Thoracic aorta (tissue), 2 donors: Measurements from ENCODE around the gene GALNT2. TPM values are rescaled to one million over a fixed set of nuclear protein-coding genes. Genes with fewer than 3 reads are reported as not detected.

ENCODE experiments used
- ATAC-seq: fragments of 150-250 bp; one replicate; pipeline ENCODE4 v1.8.0; 2017; ENCODE audit warnings: low read depth; ENCODE audit not compliant: insufficient number of reproducible peaks, low FRiP score
- DNase-seq: peaks from one replicate; pipeline ENCODE4 v3.0.0-alpha.2; 2020; ENCODE audit warnings: low spot score
- H3K27ac ChIP-seq, 2 donors: fragments of 200-600 bp; sonication (generic); 1 replicate in 1 of 2; 2 replicates in 1 of 2; pipeline ENCODE4 v1.5.1; 2016; ENCODE audit warnings: mild to moderate bottlenecking in 2 of 2, moderate library complexity in 2 of 2
- H3K27me3 ChIP-seq: fragments of 200-600 bp; sonication (generic); replicated peaks from 2 replicates; pipeline ENCODE4 v1.6.0; 2016; ENCODE audit warnings: mild to moderate bottlenecking; ENCODE audit not compliant: insufficient read depth
- H3K36me3 ChIP-seq: fragments of 200-600 bp; sonication (generic); one replicate; pipeline ENCODE4 v1.5.1; 2016
- H3K4me1 ChIP-seq, 2 donors: fragments of 200-600 bp; sonication (generic); 1 replicate in 1 of 2; 2 replicates in 1 of 2; pipeline versions ENCODE4 v1.5.1 to v1.6.0; 2016; ENCODE audit warnings: low read depth in 2 of 2, mild to moderate bottlenecking in 1 of 2; ENCODE audit not compliant: control insufficient read depth in 1 of 2
- H3K4me3 ChIP-seq: fragments of 200-600 bp; sonication (generic); 2 replicates; pipeline ENCODE4 v1.5.1; 2016; ENCODE audit warnings: mild to moderate bottlenecking
- H3K9me3 ChIP-seq: fragments of 200-600 bp; sonication (generic); 2 replicates; pipeline ENCODE4 v1.5.1; 2016
- total RNA-seq, 2 donors: library from RNA; depleted of rRNA; stranded (reverse); fragments of >200 nt; gene quantifications; one replicate each; pipeline versions ENCODE4 v1.1.0 to v1.2.3, GENCODE V29; 2016
- TF ChIP-seq, protein P1 (sequence below): fragments of 200-600 bp; sonication (generic); IDR thresholded peaks from one replicate; pipeline ENCODE4 v1.5.1; 2019; ENCODE audit warnings: antibody characterized with exemption

GALNT2 gene
- total RNA-seq, 2 donors from 2014 or later, result 113 to 148 TPM

GRCh38 chr1:230052018-230052417 lies 15.0 kb upstream of the GALNT2 start:
- Histone ChIP-seq H3K4me1 (no peaks in the 10 kb centered on the region), H3K9me3 (no peaks in the 10 kb centered on the region), H3K27me3 (no peaks in the 10 kb centered on the region), H3K4me3 (no peak overlapping the region), H3K27ac (no peak overlapping the region), H3K36me3 (no peaks in the 10 kb centered on the region)
- TF ChIP-seq, protein P1, sequence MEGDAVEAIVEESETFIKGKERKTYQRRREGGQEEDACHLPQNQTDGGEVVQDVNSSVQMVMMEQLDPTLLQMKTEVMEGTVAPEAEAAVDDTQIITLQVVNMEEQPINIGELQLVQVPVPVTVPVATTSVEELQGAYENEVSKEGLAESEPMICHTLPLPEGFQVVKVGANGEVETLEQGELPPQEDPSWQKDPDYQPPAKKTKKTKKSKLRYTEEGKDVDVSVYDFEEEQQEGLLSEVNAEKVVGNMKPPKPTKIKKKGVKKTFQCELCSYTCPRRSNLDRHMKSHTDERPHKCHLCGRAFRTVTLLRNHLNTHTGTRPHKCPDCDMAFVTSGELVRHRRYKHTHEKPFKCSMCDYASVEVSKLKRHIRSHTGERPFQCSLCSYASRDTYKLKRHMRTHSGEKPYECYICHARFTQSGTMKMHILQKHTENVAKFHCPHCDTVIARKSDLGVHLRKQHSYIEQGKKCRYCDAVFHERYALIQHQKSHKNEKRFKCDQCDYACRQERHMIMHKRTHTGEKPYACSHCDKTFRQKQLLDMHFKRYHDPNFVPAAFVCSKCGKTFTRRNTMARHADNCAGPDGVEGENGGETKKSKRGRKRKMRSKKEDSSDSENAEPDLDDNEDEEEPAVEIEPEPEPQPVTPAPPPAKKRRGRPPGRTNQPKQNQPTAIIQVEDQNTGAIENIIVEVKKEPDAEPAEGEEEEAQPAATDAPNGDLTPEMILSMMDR, result no peak
- ATAC-seq (no peak), DNase-seq (no peak)

DNA sequence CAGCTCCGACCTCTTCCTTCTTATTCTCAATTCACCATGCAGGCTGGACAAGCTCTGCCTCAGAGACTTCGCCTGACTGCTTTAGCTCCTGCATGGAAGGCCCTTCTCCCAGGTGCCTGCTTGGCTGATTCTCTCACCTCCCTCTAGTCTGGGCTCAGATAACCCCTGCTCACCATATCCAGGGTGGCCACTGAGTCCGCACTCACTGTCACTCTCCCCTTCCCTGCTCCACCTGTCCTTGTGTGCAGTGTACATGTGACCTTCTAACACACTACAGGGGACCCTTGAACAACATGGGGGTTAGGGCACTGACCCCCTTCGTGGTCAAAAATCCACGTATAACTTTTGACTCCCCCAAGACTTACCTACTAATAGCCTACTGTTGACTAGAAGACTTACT lies 14.4 kb upstream of the GALNT2 start:
- Histone ChIP-seq H3K9me3 (no peaks in the 10 kb centered on the region), H3K36me3 (no peaks in the 10 kb centered on the region), H3K4me3 (no peak overlapping the region), H3K4me1 (no peaks in the 10 kb centered on the region), H3K27ac (no peak overlapping the region), H3K27me3 (no peaks in the 10 kb centered on the region)
- DNase-seq, result no peak
- TF ChIP-seq, protein P1, result no peak
- ATAC-seq, result no peak

DNA sequence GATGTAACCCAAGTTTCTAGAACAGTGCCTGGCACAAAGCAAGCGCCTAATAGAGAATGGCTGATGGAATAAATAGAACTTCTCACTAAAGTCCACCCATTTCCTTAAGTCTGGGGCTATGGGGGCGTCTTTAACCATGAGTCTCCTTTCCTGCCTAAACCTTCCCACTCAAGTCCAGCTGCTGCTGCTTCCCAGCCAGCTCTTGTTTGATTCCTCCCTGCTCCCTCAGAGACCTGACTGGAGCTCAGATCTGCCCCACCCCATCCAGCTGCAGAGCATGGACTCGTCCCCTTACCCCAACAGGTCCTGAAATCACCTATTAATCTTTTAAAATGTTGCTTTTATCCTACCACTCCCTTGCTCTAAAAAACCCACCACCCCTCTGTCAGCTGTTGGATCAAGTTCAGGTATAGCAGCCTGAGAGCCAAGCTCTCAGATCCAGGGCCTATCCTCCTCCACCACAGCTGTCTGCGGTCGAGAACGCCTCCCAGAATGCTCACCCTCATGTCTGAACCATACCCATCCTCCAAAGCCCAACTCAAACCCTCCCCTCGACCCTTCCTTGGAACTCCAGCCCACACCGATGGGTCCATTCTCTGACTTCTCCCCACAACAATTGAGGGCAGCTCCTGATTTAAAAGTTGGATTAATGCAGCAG lies 12.8 kb upstream of the GALNT2 start:
- no peaks in the 10 kb centered on the region for H3K9me3 ChIP-seq
- H3K4me3 ChIP-seq, result no peak overlapping the region
- H3K27ac ChIP-seq, result no peak overlapping the region
- DNase-seq (no peak), ATAC-seq (no peak)
- TF ChIP-seq, protein P1, result no peak
- H3K27me3 ChIP-seq, result no peaks in the 10 kb centered on the region
- no peaks in the 10 kb centered on the region for H3K4me1 ChIP-seq
- H3K36me3 ChIP-seq, result no peaks in the 10 kb centered on the region

DNA sequence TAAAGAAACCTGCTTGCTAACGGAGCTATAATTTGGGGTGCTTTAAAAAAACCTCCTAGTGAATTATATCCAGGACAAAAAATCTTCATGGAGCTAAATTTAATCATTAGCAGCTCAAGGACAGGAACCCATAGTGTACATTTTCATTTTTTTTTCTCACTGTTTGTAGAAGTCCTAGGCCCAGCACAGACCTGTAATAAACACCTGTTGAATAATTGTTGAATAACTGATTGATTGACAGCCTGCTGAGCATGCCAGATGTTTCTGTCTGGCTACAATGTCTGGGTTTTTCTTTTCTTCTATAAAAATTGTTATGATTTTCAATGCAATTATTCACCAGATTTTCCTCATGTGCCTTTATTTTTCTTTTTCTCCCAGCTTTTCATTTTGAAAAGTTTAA lies 10.9 kb upstream of the GALNT2 start:
- H3K4me3 ChIP-seq, result no peak overlapping the region
- no peaks in the 10 kb centered on the region for H3K4me1 ChIP-seq
- no peak for ATAC-seq
- no peak for DNase-seq
- no peaks in the 10 kb centered on the region for H3K9me3 ChIP-seq
- no peaks in the 10 kb centered on the region for H3K36me3 ChIP-seq
- no peaks in the 10 kb centered on the region for H3K27me3 ChIP-seq
- TF ChIP-seq, protein P1, result no peak
- no peak overlapping the region for H3K27ac ChIP-seq

- H3K36me3 ChIP-seq, result no peaks in the 10 kb centered on the region
- H3K27me3 ChIP-seq, result no peaks in the 10 kb centered on the region
- no peaks in the 10 kb centered on the region for H3K9me3 ChIP-seq
- no peaks in the 10 kb centered on the region for H3K4me1 ChIP-seq
- TF ChIP-seq, protein P1, result no peak
- DNase-seq, result no peak
- H3K4me3 ChIP-seq, result no peak overlapping the region
- ATAC-seq, result no peak
- H3K27ac ChIP-seq, result no peak overlapping the region
Observed at GRCh38 chr1:230057100-230057499, 9.9 kb upstream of the GALNT2 start.
